ENCODE results near the gene GALNT17. TPM values are rescaled to one million over a fixed set of nuclear protein-coding genes. Genes with fewer than 3 reads are reported as not detected.

The GALNT17 gene
- polyA plus RNA-seq, 1 donor from 2014 or later: 15.7 TPM

DNA sequence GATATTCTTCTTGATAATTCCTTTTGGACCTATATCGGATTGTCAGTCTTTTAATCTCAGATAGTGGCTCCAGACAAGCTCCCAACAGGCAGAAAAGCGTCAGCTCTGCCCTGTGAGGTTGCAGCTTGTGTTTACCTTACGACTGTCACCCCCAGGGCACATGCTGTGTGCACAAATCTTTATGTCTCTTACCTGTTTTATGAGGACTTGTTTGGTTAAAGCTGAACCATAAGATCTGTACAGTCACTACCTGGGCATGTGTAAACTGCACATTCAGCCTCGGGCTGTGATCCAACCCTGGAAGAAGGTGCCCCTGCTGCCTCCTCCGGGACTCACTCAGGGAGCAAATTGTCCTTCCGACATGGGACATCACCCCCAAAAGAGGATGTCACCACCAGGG is 119.8 kb downstream of the GALNT17 start:
- H3F3A ChIP-seq (ENCODE audit: insufficient read depth, low read length, poor library complexity, severe bottlenecking): no peaks in the 10 kb centered on the region
- no peaks in the 10 kb centered on the region for H3K27me3 ChIP-seq (ENCODE audit: insufficient read depth, low read depth, low read length)
- H3K9me2 ChIP-seq (ENCODE audit: insufficient read depth, low read length): no peaks in the 10 kb centered on the region
- no peak overlapping the region for H3K4me3 ChIP-seq (ENCODE audit: low read length)
- TF ChIP-seq SMC3 (conservative IDR thresholded peaks at IDR 0.05; ENCODE audit: poor library complexity) (no peak), EP300 (conservative IDR thresholded peaks at IDR 0.05; ENCODE audit: poor library complexity, severe bottlenecking) (no peak), RAD21 (conservative IDR thresholded peaks at IDR 0.05) (no peak), TAF1 (IDR thresholded peaks at IDR 0.05; ENCODE audit: low read depth) (no peak), MXI1 (conservative IDR thresholded peaks at IDR 0.05; ENCODE audit: poor library complexity, severe bottlenecking) (no peak), EZH2 (IDR thresholded peaks at IDR 0.05; ENCODE audit: borderline replicate concordance, insufficient read depth, low read length, poor library complexity, severe bottlenecking) (no peak), POLR2AphosphoS5 (IDR thresholded peaks at IDR 0.05) (no peak)
- TF ChIP-seq, protein P1, sequence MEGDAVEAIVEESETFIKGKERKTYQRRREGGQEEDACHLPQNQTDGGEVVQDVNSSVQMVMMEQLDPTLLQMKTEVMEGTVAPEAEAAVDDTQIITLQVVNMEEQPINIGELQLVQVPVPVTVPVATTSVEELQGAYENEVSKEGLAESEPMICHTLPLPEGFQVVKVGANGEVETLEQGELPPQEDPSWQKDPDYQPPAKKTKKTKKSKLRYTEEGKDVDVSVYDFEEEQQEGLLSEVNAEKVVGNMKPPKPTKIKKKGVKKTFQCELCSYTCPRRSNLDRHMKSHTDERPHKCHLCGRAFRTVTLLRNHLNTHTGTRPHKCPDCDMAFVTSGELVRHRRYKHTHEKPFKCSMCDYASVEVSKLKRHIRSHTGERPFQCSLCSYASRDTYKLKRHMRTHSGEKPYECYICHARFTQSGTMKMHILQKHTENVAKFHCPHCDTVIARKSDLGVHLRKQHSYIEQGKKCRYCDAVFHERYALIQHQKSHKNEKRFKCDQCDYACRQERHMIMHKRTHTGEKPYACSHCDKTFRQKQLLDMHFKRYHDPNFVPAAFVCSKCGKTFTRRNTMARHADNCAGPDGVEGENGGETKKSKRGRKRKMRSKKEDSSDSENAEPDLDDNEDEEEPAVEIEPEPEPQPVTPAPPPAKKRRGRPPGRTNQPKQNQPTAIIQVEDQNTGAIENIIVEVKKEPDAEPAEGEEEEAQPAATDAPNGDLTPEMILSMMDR (IDR thresholded peaks at IDR 0.05; ENCODE audit: poor library complexity, severe bottlenecking): no peak
- TF ChIP-seq, protein P2, sequence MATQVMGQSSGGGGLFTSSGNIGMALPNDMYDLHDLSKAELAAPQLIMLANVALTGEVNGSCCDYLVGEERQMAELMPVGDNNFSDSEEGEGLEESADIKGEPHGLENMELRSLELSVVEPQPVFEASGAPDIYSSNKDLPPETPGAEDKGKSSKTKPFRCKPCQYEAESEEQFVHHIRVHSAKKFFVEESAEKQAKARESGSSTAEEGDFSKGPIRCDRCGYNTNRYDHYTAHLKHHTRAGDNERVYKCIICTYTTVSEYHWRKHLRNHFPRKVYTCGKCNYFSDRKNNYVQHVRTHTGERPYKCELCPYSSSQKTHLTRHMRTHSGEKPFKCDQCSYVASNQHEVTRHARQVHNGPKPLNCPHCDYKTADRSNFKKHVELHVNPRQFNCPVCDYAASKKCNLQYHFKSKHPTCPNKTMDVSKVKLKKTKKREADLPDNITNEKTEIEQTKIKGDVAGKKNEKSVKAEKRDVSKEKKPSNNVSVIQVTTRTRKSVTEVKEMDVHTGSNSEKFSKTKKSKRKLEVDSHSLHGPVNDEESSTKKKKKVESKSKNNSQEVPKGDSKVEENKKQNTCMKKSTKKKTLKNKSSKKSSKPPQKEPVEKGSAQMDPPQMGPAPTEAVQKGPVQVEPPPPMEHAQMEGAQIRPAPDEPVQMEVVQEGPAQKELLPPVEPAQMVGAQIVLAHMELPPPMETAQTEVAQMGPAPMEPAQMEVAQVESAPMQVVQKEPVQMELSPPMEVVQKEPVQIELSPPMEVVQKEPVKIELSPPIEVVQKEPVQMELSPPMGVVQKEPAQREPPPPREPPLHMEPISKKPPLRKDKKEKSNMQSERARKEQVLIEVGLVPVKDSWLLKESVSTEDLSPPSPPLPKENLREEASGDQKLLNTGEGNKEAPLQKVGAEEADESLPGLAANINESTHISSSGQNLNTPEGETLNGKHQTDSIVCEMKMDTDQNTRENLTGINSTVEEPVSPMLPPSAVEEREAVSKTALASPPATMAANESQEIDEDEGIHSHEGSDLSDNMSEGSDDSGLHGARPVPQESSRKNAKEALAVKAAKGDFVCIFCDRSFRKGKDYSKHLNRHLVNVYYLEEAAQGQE (IDR thresholded peaks at IDR 0.05; ENCODE audit: borderline replicate concordance): no peak
- no peaks in the 10 kb centered on the region for H3K9me3 ChIP-seq (ENCODE audit: low read length)
- no peak overlapping the region for H2AFZ ChIP-seq (ENCODE audit: low read depth, low read length)
- H3K27ac ChIP-seq (ENCODE audit: low read length): no peak overlapping the region
- no peak overlapping the region for H3K9ac ChIP-seq (ENCODE audit: low read length)
- H4K20me1 ChIP-seq (ENCODE audit: insufficient read depth): no peaks in the 10 kb centered on the region
- H3K79me2 ChIP-seq (replicated peaks; ENCODE audit: insufficient read depth, low read length): no peaks in the 10 kb centered on the region
- no peak overlapping the region for H3K4me2 ChIP-seq (ENCODE audit: low read length)
- no peaks in the 10 kb centered on the region for H3K36me3 ChIP-seq (ENCODE audit: insufficient read depth, low read length)

DNA sequence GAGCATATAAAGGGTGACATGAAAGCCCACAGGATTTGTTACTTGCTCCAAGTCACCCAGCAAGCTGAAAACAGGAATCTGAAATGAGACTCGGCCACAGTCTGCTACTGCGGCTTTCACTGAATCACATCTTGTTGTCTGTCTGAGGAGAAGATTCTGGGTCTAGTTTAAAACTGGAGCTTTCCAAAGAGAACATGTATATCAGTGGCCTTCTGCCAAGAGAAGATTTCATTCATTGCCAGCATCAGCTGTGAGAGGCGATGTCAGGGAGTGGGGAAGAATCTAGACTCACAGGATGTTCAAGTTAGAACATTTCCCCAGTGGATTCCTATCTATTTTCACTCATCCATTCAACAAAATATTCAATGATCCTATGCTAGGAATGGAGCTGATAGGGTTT is 122.8 kb downstream of the GALNT17 start:
- Histone ChIP-seq H3K27ac (ENCODE audit: low read length) (no peak overlapping the region), H3K4me2 (ENCODE audit: low read length) (no peak overlapping the region), H3K9me3 (ENCODE audit: low read length) (no peaks in the 10 kb centered on the region), H3K9me2 (ENCODE audit: insufficient read depth, low read length) (no peaks in the 10 kb centered on the region), H3K9ac (ENCODE audit: low read length) (no peak overlapping the region), H3K4me3 (ENCODE audit: low read length) (no peak overlapping the region), H4K20me1 (ENCODE audit: insufficient read depth) (no peaks in the 10 kb centered on the region), H3K36me3 (ENCODE audit: insufficient read depth, low read length) (no peaks in the 10 kb centered on the region), H3F3A (ENCODE audit: insufficient read depth, low read length, poor library complexity, severe bottlenecking) (no peaks in the 10 kb centered on the region), H3K27me3 (ENCODE audit: insufficient read depth, low read depth, low read length) (no peaks in the 10 kb centered on the region), H2AFZ (ENCODE audit: low read depth, low read length) (no peak overlapping the region), H3K79me2 (replicated peaks; ENCODE audit: insufficient read depth, low read length) (no peaks in the 10 kb centered on the region)
- TF ChIP-seq, protein P1 (IDR thresholded peaks at IDR 0.05; ENCODE audit: poor library complexity, severe bottlenecking): no peak
- no peak for TF ChIP-seq TAF1 (IDR thresholded peaks at IDR 0.05; ENCODE audit: low read depth)
- no peak for TF ChIP-seq MXI1 (conservative IDR thresholded peaks at IDR 0.05; ENCODE audit: poor library complexity, severe bottlenecking)
- TF ChIP-seq SMC3 (conservative IDR thresholded peaks at IDR 0.05; ENCODE audit: poor library complexity): no peak
- TF ChIP-seq EP300 (conservative IDR thresholded peaks at IDR 0.05; ENCODE audit: poor library complexity, severe bottlenecking): no peak

Measured in neural cell (in vitro differentiated cells).